ENCODE data around the gene ATP8B3.

The ATP8B3 gene, protein sequence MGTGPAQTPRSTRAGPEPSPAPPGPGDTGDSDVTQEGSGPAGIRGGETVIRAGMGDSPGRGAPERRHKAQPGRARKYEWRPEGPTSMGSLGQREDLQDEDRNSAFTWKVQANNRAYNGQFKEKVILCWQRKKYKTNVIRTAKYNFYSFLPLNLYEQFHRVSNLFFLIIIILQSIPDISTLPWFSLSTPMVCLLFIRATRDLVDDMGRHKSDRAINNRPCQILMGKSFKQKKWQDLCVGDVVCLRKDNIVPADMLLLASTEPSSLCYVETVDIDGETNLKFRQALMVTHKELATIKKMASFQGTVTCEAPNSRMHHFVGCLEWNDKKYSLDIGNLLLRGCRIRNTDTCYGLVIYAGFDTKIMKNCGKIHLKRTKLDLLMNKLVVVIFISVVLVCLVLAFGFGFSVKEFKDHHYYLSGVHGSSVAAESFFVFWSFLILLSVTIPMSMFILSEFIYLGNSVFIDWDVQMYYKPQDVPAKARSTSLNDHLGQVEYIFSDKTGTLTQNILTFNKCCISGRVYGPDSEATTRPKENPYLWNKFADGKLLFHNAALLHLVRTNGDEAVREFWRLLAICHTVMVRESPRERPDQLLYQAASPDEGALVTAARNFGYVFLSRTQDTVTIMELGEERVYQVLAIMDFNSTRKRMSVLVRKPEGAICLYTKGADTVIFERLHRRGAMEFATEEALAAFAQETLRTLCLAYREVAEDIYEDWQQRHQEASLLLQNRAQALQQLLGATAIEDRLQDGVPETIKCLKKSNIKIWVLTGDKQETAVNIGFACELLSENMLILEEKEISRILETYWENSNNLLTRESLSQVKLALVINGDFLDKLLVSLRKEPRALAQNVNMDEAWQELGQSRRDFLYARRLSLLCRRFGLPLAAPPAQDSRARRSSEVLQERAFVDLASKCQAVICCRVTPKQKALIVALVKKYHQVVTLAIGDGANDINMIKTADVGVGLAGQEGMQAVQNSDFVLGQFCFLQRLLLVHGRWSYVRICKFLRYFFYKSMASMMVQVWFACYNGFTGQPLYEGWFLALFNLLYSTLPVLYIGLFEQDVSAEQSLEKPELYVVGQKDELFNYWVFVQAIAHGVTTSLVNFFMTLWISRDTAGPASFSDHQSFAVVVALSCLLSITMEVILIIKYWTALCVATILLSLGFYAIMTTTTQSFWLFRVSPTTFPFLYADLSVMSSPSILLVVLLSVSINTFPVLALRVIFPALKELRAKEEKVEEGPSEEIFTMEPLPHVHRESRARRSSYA (N-terminal part only)

DNA sequence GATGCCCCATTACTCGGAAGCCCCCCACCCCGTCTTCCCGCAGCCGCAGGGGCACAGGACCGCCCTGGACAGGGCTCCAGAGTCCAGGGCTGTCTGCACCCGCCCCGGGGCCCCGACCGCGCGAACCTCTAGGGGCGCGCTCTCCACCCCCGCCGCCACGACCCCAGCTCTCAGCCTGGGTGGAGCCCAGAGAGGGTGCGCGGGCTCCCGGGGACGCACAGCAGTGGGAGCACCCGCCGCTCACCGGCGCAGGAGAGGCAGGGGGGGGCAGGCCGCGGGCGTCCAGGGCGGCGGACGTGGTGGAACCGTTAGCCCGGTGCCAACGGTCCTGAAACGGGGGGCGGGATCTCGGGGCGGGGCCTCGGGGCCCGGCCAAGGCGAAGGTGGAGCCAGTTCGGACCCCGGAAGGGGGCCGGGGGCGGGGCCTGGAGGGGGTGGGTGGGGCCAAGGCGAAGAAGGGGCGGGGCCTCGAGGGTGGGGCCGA is at the start of gene ATP8B3:
TSS of gene ATP8B3 (minus strand) at position 335 of the 484 bp plus-strand sequence. CDS start 540 bp downstream, outside the sequence.
- Histone ChIP-seq H3K4me3 (ENCODE audit: low read length) (peak within 1 kb of the TSS; percentile 67; the same call in 1 of the 2 replicates), H3K27ac (ENCODE audit: low read length) (no peak within 1 kb of the TSS), H3K9me3 (ENCODE audit: control insufficient read depth, insufficient read depth, low read length) (no peaks in the 10 kb centered on the region), H3K27me3 (ENCODE audit: control insufficient read depth, insufficient read depth, low read length) (no peaks in the 10 kb centered on the region), H3K4me1 (ENCODE audit: control insufficient read depth, insufficient read depth, low read length) (peaks cover 2% of the 10 kb centered on the region), H3K36me3 (ENCODE audit: control insufficient read depth, insufficient read depth, low read length) (peaks cover 13% of the 10 kb centered on the region)
- WGBS (ENCODE audit: insufficient coverage, insufficient read length), result no CpG with 5 or more reads among the region's 48 CpGs
- no peak for DNase-seq (ENCODE audit: low read depth, low spot score)

DNA sequence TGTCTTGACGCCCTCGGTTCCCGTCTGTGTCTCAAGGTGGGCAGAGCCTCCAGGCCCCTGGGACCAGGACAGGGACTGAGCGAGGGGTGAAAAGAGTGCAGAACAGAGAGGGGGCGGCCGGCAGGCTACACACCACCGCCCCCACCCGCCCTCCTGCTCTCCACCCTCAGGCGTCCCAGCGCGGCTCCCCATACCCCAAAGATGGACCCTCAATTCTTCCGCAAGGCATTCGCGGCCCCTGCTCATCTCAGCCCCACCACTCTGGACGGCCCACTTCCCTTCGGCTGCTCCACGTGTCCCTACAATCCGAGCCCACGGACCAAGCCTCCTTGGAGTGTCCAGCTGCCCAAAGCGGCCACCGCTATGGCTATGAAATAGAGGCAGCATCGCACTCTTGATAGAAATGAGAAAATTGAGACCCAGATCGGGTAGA is 49.5 kb upstream of the ATP8B3 start:
- H3K4me1 ChIP-seq (ENCODE audit: control insufficient read depth, insufficient read depth, low read length), result peaks cover 25% of the 10 kb centered on the region

DNA sequence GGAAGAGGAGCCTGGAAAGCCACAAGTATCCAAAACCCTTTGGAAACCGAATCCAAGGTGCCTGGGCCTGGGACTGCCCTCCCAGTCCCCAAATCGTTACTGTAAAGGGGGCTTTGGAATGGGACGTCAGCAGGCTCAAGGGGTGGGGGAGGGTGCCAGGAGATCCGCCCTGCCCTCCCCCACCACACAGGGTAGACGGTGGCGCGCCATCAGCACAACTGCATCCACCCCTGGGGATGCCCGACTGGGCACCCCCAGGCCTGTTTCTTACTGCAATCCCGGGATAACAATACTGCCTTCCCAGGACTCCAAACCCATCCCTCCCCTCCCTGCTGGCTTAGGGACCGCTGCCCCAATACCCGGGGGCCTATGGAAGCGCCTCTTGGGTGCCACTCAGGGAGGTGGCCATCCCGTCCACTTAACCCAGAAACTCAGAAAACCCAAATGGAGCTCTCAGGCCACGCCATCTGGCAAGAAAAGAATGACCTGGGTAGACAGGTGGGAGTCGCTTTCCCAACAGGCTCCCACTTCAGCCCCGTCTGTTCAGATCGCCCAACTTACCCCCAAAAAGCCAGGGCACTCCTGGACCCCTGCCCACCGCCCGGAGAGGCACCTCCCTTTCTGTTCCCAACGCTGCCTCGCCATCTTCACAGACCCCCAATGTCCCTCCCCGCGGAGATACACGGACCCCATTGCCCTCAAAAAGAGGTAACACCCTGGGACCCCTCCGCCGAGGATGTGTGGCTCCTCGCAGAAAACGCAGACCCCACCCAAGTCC is 48.9 kb upstream of the ATP8B3 start:
- peak overlapping the region; percentile 95; the same call in 1 of the 2 replicates for H3K4me3 ChIP-seq (ENCODE audit: low read length)
- no peaks in the 10 kb centered on the region for H3K9me3 ChIP-seq (ENCODE audit: control insufficient read depth, insufficient read depth, low read length)
- DNase-seq (ENCODE audit: low read depth, low spot score), result no peak
- no peaks in the 10 kb centered on the region for H3K27me3 ChIP-seq (ENCODE audit: control insufficient read depth, insufficient read depth, low read length)
- no peaks in the 10 kb centered on the region; the same call in 1 of the 2 replicates for H3K36me3 ChIP-seq (ENCODE audit: control insufficient read depth, insufficient read depth, low read length)
- WGBS (ENCODE audit: insufficient coverage, insufficient read length), result no CpG with 5 or more reads among the region's 28 CpGs
- H3K27ac ChIP-seq (ENCODE audit: low read length), result no peak overlapping the region
- H3K4me1 ChIP-seq (ENCODE audit: control insufficient read depth, insufficient read depth, low read length), result peaks cover 31% of the 10 kb centered on the region

More for the DNA sequence above, 49.5 kb upstream of the ATP8B3 start:
- Histone ChIP-seq H3K27me3 (ENCODE audit: control insufficient read depth, insufficient read depth, low read length) (no peaks in the 10 kb centered on the region), H3K36me3 (ENCODE audit: control insufficient read depth, insufficient read depth, low read length) (no peaks in the 10 kb centered on the region; the same call in 1 of the 2 replicates), H3K4me3 (ENCODE audit: low read length) (peak overlapping the region; percentile 95; the same call in 1 of the 2 replicates), H3K27ac (ENCODE audit: low read length) (no peak overlapping the region), H3K9me3 (ENCODE audit: control insufficient read depth, insufficient read depth, low read length) (no peaks in the 10 kb centered on the region)
- no peak for DNase-seq (ENCODE audit: low read depth, low spot score)
- WGBS (ENCODE audit: insufficient coverage, insufficient read length), result no CpG with 5 or more reads among the region's 23 CpGs

DNA sequence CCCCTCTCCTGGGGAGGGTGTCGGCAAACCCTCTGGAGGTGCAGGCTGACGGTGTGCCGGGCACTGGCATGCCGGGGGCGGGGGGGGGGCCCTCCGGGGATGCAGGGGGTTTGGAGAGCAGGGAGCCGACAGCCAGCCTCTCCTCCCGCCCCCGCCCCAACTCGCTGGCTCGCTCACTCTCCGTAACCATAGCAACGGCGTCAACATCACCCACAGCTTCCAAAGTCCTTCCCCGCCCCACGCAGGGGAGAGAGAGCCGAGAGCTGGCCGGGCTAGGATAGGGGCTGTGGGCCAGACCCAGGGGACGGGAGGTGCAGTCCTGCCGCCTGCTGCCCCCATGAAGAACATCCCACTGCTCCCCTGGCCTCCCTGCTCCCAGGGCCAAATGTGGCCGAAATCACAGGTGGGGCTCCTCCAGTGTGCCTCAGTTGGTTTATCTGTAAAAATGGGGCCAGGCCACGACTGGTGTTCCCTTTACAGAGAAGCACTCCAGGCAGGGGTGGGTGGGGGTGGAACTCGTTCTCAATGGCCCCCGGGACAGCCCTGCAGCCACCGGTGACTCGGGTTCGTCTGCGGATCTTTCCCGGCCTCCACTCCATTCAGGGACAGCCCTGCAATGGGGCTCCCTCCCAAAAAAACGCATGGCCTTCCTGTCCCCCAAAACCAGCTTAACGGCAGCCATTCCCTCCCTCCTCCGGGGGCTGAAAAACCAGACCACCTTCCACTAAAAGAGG is 48.1 kb upstream of the ATP8B3 start:
- no peak overlapping the region for H3K27ac ChIP-seq (ENCODE audit: low read length)
- no peaks in the 10 kb centered on the region for H3K27me3 ChIP-seq (ENCODE audit: control insufficient read depth, insufficient read depth, low read length)
- WGBS (ENCODE audit: insufficient coverage, insufficient read length), result no CpG with 5 or more reads among the region's 32 CpGs
- H3K36me3 ChIP-seq (ENCODE audit: control insufficient read depth, insufficient read depth, low read length), result no peaks in the 10 kb centered on the region; the same call in 1 of the 2 replicates
- no peak for DNase-seq (ENCODE audit: low read depth, low spot score)
- peaks cover 36% of the 10 kb centered on the region for H3K4me1 ChIP-seq (ENCODE audit: control insufficient read depth, insufficient read depth, low read length)
- H3K4me3 ChIP-seq (ENCODE audit: low read length), result no peak overlapping the region
- no peaks in the 10 kb centered on the region for H3K9me3 ChIP-seq (ENCODE audit: control insufficient read depth, insufficient read depth, low read length)

DNA sequence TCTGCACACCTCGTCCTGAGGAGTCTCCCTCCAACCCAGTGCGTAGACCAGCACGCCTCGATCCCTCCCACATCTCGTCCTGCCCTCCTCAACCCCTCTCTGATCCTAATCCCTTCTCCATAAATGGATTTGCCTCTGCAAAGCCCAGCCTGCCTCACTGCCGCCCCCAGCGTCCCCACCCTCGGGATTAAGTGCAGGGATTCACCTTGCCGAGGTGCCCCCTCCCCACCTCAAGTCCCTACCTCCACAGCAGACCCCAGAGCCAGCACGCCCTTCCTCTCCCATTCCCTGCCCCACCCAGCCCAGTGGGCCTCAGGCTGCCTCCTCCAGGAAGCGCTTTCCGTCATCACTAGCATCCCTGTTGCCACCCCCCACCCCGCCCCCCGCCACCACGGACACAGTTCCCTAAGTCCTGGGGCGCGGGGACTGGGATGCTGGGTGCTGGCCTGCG is 47.3 kb upstream of the ATP8B3 start:
- H3K9me3 ChIP-seq (ENCODE audit: control insufficient read depth, insufficient read depth, low read length), result no peaks in the 10 kb centered on the region
- H3K27me3 ChIP-seq (ENCODE audit: control insufficient read depth, insufficient read depth, low read length), result no peaks in the 10 kb centered on the region
- no peak for DNase-seq (ENCODE audit: low read depth, low spot score)
- H3K4me1 ChIP-seq (ENCODE audit: control insufficient read depth, insufficient read depth, low read length), result peaks cover 39% of the 10 kb centered on the region
- no CpG with 5 or more reads among the region's 18 CpGs for WGBS (ENCODE audit: insufficient coverage, insufficient read length)
- H3K36me3 ChIP-seq (ENCODE audit: control insufficient read depth, insufficient read depth, low read length), result no peaks in the 10 kb centered on the region; the same call in 1 of the 2 replicates
- no peak overlapping the region for H3K4me3 ChIP-seq (ENCODE audit: low read length)
- H3K27ac ChIP-seq (ENCODE audit: low read length), result no peak overlapping the region

DNA sequence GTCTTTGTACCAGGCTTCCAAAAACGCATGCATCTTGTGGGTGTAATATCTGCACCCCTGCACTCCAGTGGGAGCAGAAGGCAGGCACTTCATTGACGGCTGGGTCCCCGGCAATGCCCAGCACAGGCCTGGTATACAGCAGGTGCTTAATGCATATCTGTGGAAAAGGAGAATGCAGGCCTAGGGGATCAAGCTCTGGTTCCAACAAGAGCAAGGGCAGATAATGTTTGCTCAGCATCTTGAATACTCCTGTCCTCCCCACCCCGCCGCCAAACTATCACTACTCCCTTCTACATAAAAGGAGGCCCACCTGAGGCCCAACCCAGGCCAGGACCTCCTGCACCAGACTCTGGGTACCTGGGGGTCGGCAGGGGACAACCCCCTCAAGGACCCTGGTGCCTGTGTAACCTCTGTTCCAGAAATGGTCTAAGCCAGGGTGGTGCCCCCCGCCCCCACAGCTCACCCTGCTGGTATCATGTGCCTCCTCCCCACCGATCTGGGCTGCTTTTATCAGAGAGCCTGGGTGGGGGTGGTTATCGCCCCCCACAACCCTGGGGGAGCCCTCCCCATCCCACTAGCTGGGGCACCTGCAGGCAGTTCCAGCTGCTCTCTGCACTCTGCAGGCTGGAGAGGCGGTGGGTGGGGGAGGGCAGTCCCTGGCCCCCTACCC is 46.5 kb upstream of the ATP8B3 start:
- Histone ChIP-seq H3K27me3 (ENCODE audit: control insufficient read depth, insufficient read depth, low read length) (no peaks in the 10 kb centered on the region), H3K36me3 (ENCODE audit: control insufficient read depth, insufficient read depth, low read length) (no peaks in the 10 kb centered on the region; the same call in 1 of the 2 replicates), H3K9me3 (ENCODE audit: control insufficient read depth, insufficient read depth, low read length) (no peaks in the 10 kb centered on the region), H3K27ac (ENCODE audit: low read length) (no peak overlapping the region), H3K4me3 (ENCODE audit: low read length) (no peak overlapping the region), H3K4me1 (ENCODE audit: control insufficient read depth, insufficient read depth, low read length) (peaks cover 42% of the 10 kb centered on the region)
- no CpG with 5 or more reads among the region's 10 CpGs for WGBS (ENCODE audit: insufficient coverage, insufficient read length)
- DNase-seq (ENCODE audit: low read depth, low spot score), result no peak

DNA sequence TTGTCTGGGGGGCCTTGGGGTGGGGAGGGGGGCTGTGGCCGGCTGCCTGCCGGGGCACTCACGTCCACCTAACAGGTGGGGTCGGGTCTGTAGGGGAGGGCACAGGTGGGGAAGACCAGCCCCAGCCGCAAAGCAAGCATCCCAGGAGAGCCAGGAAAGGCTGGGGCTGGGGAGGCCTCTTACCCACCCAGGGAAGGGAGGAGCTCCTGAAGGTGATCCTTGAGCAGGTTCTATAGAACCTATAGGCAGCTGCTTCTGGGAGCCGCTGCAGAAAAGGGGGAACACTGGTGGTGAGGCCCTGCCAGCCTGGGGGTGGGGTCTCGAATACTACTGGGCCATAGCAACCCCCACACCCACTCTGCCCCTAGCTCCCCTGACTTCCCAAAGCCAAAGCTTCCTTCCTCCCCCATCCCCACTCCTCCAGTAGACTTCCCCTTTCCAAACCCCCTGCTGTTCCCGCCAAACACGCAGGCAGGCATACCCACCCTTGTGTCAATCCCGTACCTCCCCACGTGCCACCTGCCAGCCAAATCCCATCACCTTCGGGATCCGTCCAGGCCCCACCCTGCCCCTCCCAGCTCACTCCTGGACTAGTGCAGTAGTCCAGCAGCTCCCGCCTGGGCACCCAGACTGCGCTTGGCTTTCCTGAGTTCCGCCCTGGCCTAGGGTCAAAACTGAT is 45.7 kb upstream of the ATP8B3 start:
- no peaks in the 10 kb centered on the region for H3K9me3 ChIP-seq (ENCODE audit: control insufficient read depth, insufficient read depth, low read length)
- no peak overlapping the region for H3K27ac ChIP-seq (ENCODE audit: low read length)
- H3K36me3 ChIP-seq (ENCODE audit: control insufficient read depth, insufficient read depth, low read length), result no peaks in the 10 kb centered on the region; the same call in 1 of the 2 replicates
- H3K4me3 ChIP-seq (ENCODE audit: low read length), result no peak overlapping the region; the same call in 1 of the 2 replicates
- peaks cover 42% of the 10 kb centered on the region for H3K4me1 ChIP-seq (ENCODE audit: control insufficient read depth, insufficient read depth, low read length)
- no CpG with 5 or more reads among the region's 16 CpGs for WGBS (ENCODE audit: insufficient coverage, insufficient read length)
- no peak for DNase-seq (ENCODE audit: low read depth, low spot score)
- H3K27me3 ChIP-seq (ENCODE audit: control insufficient read depth, insufficient read depth, low read length), result no peaks in the 10 kb centered on the region

Measured in iPS DF 6.9 (cell line).